T-helper 2 cell treated with Interferon-gamma antibody and Interleukin-4, amounts not matched to agents 5 μg/mL and 100 μg/mL, for 36 hours (primary cell): ENCODE data around the gene RCC2.
"Not testable (repeated sequence)": the region's sequence is repeated elsewhere in the genome, so short reads cannot be mapped to it uniquely, and the experiment has no call there.

ENCODE experiments used
- DNase-seq: peaks from one replicate; pipeline ENCODE4 v3.0.0; 2021; ENCODE audit warnings: low spot score
- H3K27ac Mint-ChIP-seq: one replicate; pipeline ENCODE4 v1.8.0; 2021; ENCODE audit warnings: mild to moderate bottlenecking, mixed read lengths
- H3K27me3 Mint-ChIP-seq: one replicate; pipeline ENCODE4 v1.8.0; 2021; ENCODE audit warnings: low read depth, mixed read lengths
- H3K36me3 Mint-ChIP-seq: one replicate; pipeline ENCODE4 v1.8.0; 2021; ENCODE audit warnings: low read depth, mixed read lengths
- H3K4me1 Mint-ChIP-seq: one replicate; pipeline ENCODE4 v1.8.0; 2021; ENCODE audit warnings: low read depth, mixed read lengths
- H3K4me3 Mint-ChIP-seq: one replicate; pipeline ENCODE4 v1.8.0; 2022; ENCODE audit warnings: mild to moderate bottlenecking, moderate library complexity, mixed read lengths
- H3K9me3 Mint-ChIP-seq: one replicate; pipeline ENCODE4 v1.8.0; 2021; ENCODE audit warnings: mixed read lengths

The RCC2 gene

DNA sequence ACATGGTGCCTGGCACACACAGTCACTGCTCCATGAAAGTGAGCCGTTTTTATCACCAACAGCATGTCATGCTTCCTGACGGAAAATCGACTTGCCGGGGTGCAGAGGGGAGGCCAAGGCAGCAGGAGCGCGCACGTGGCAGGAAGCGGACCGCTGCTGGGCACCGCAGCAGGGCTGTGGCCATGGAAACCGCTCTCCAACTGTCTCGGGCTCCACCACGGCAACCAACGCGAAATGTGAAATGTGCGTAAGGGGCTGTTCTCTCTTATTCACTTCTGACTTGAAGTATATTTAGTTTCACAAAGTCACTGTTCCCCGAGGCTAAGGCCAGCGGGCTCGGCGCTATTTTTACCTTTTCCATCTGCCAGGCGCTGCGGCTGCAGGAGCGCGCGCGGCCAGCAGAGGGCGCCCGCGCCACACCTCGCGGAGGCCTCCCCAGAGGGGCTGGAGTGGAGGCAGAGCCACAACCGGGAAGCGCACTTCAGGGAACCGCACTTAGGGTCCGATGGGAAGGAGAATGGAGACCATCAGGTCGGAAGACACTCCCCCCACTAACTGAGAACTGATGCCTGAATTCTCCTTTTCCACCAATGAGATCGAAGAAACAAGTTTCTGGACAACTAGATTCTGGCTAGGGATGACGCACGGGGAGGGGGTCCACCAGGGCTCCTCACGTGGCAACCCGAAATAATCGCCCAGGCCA, 19.7 kb downstream of the RCC2 start:
- no peak overlapping the region for H3K27ac Mint-ChIP-seq
- peaks cover 5% of the 10 kb centered on the region for H3K4me1 Mint-ChIP-seq
- no peak overlapping the region for H3K4me3 Mint-ChIP-seq
- H3K36me3 Mint-ChIP-seq = peaks cover 64% of the 10 kb centered on the region
- DNase-seq = peak; percentile 41
- no peaks in the 10 kb centered on the region for H3K9me3 Mint-ChIP-seq
- no peaks in the 10 kb centered on the region for H3K27me3 Mint-ChIP-seq

DNA sequence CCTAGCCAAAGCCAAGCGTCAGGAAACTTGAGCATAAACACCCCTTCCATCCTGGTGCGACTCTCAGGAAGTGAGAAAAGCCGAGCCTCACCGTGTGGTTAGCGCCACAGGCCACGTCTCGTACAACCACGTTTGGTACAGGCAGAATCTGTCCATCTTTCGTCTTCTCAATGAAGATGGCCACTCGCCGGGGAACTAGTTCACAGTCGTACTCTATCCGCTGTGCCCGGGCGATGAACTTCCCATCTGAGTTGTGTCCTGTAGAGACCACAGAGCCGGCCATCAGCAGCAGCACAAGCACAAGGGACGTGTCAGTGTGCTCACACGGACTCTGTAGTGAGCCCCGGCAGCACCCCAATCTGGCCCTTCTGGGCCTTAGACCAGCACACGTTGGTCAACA, 23.1 kb downstream of the RCC2 start:
- no peaks in the 10 kb centered on the region for H3K27me3 Mint-ChIP-seq
- peaks cover 61% of the 10 kb centered on the region for H3K36me3 Mint-ChIP-seq
- H3K9me3 Mint-ChIP-seq = no peaks in the 10 kb centered on the region
- no peak overlapping the region for H3K27ac Mint-ChIP-seq
- no peak for DNase-seq
- H3K4me3 Mint-ChIP-seq = no peak overlapping the region
- peaks cover 5% of the 10 kb centered on the region for H3K4me1 Mint-ChIP-seq

DNA sequence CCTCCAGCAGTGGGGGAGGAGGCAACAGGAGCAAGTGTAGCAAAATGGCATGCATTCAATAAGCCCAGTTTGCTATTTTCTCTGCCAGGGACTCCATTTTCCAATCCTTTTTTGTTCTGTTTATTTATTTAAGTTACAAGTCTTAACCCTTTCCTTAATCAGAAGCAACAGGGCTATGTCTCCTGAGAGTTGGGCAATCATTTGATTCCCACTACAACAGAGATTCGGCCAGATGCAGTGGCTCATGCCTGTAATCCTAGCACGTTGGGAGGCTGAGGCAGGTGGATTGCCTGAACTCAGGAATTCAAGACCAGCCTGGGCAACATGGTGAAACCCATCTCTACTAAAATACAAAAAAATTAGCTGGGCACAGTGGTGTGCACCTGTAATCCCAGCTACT, 25.5 kb downstream of the RCC2 start:
- H3K27ac Mint-ChIP-seq = no peak overlapping the region
- peaks cover 65% of the 10 kb centered on the region for H3K36me3 Mint-ChIP-seq

DNA sequence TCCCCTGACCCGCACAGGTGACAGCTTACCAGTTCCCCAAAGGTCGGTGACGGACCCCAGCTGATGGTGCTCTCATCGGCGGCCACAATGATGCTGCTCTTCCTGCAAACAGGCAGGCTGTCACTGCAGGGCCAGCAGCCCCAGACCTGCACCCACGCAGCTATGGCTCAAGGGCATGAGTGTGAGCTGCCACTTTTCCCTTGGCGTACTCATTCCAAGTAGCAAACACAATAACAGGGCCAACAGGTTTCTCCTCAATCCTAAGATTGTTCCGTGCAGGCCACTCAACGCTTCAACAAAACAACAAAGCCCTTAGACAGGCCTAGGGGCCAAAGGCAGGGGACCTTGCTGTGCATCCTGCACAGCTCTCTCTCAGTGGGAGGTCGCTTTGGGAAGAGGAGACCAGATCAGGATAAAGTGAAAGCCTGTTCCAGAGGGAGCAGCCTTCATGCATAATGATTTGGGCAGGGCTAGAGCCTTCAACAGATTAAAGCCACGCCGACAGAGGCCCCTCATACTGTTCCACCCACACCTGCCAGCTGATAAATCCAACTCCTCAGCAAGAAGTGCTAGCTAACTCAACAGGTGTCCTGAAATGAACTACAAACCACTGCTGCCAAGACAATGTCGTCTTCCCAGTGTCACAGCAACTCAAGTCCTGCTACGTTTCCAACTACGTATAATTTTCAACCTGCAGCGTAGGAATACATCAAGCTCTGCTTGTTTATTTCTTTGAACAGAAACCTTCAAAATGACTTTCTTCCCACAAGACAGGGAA, 27.2 kb downstream of the RCC2 start:
- H3K9me3 Mint-ChIP-seq = no peaks in the 10 kb centered on the region
- no peak overlapping the region for H3K4me3 Mint-ChIP-seq
- H3K27ac Mint-ChIP-seq = no peak overlapping the region
- H3K36me3 Mint-ChIP-seq = peaks cover 68% of the 10 kb centered on the region
- peaks cover 6% of the 10 kb centered on the region for H3K4me1 Mint-ChIP-seq
- DNase-seq = no peak
- no peaks in the 10 kb centered on the region for H3K27me3 Mint-ChIP-seq

More for the DNA sequence above, 25.5 kb downstream of the RCC2 start:
- H3K9me3 Mint-ChIP-seq = no peaks in the 10 kb centered on the region
- DNase-seq = no peak
- no peaks in the 10 kb centered on the region for H3K27me3 Mint-ChIP-seq
- H3K4me1 Mint-ChIP-seq = peaks cover 6% of the 10 kb centered on the region
- H3K4me3 Mint-ChIP-seq = no peak overlapping the region

DNA sequence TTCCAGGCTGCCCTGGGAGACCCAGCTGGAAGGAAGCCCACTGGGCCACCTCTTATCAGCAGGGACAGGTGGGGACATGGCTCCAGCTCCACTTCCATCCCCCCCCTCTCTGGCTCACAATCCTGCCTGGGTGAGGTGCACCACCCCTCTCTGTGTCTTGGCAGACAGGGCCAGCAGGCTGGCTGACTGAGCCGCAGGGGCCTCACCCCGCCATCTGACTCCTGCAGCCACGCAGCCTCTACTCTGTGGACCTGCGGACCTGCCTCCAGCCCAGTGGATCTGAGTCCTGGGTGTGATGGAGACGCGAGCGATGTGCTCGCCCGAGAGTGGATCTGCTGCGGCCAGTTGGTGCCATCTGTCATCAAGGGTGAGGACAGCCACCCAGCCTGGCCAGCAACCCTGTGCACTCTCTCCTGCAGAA, 30.1 kb downstream of the RCC2 start:
- no peaks in the 10 kb centered on the region for H3K27me3 Mint-ChIP-seq
- DNase-seq = no peak
- peaks cover 3% of the 10 kb centered on the region for H3K4me1 Mint-ChIP-seq
- no peaks in the 10 kb centered on the region for H3K9me3 Mint-ChIP-seq
- H3K27ac Mint-ChIP-seq = no peak overlapping the region
- H3K36me3 Mint-ChIP-seq = peaks cover 57% of the 10 kb centered on the region
- no peak overlapping the region for H3K4me3 Mint-ChIP-seq

DNA sequence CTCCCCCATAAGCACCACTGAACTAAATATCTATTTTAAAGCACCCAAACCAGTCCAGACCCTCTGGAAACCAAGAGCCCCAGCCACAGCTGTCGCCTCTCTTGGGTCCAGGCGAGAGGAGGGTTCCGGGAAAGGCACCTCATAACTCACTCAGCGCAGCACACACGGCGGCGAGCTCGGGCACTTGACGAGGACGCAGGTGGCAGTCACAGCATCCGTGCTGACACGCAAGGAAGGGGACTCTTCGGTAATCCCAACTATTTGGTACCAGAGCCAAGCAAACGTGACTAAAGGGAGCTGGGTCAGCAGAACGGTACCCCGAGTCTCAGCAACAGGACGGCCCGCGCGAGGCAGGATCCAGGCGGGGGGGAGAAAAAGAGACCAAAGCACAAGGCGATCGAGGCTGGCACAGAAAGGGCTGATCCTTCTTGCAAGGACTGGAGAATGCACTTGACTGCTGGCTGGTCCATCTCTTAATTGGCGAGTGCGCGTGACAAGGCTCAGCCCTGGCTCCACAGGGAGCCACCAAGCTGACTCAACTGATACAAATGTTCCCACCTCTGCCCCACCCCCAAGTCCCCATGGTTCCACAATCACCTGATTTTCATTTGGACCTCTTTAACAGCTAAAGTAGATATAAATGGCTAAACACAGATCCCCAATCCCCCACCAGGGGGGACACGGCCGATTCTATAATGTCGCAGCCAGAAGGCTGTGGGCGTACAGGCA, 31.5 kb downstream of the RCC2 start:
- H3K27me3 Mint-ChIP-seq, H3K4me1 Mint-ChIP-seq, H3K9me3 Mint-ChIP-seq, H3K4me3 Mint-ChIP-seq, DNase-seq, H3K27ac Mint-ChIP-seq: not testable (repeated sequence)
- H3K36me3 Mint-ChIP-seq = peaks cover 51% of the 10 kb centered on the region

DNA sequence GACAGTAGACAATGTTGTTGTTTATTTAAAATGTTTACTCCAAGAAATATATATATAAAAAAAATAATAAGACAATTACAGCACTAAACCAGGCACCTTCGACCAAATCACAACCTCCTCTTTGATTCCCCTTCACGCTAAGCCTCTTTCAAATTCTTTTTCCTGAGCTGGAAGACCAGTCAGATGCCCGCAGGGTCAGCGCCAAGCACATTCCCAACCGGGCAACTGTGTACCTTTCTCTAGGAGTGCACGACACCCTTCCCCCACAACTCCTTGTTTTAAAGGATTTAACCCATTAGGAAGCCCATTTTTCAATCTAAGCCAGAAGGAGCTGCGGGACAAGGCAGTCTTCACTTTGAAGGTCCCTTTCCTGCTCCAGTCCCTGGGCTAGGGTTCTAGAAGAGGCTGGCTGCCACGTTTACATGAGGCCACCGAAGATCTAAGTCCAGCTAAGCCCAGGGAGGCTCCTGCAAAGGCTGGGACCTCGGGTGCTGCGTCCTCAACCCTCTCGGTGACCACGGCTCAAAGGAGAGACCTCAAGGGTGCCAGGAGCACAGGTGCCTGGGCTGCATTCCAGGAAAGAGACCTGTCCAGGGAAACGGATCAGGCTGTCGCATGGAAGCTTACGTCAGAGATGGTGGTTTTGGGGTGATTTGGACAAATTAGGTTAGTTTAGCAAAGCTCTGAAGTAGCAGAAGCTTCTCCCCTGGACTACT, 32.6 kb downstream of the RCC2 start:
- H3K4me3 Mint-ChIP-seq, H3K27ac Mint-ChIP-seq, H3K9me3 Mint-ChIP-seq, H3K4me1 Mint-ChIP-seq, H3K27me3 Mint-ChIP-seq, DNase-seq: not testable (repeated sequence)
- H3K36me3 Mint-ChIP-seq = peaks cover 43% of the 10 kb centered on the region

DNA sequence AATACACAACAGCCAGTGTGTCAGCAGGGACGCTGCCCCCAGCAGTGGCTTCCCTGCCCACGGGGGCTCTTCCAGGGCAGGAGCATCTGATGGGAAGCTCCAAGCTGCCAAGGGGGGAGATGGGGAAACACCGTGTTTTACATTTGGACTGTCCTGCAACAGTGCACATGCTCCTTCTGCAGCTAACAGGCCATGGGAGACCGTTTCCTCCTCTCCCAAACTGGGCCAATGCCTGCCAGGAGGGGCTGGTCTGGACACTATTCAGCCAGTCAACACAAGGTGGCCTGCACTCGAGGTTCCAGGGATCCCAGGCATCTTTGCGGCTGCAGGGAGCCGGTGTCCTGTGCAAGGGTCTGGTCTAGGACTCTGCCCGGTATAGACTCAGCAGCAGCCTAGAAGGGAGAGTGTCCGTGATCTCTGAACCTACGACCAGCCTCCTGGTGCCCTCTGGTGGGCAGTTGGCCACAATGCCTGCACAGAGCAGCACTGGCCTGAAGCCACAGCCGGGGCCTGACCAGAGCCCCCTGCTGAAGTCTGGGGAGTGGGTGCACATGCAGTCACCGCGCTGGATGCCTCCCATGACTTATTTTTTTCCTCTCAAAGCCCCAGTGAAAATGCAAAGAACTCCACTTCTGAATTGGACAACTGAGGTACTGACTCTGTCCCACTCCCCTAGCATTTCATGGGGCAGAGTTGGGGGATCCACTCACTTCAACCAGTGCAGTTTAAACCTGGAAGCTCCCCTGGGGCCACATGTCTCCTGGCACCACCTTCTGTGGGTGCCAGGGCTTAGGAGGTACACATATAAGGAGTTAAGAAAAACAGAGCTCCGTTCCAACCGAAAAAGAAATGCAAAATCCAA, 33.3 kb downstream of the RCC2 start:
- Mint-ChIP-seq H3K27ac (no peak overlapping the region), H3K27me3 (no peaks in the 10 kb centered on the region), H3K4me1 (peaks cover 3% of the 10 kb centered on the region), H3K9me3 (no peaks in the 10 kb centered on the region), H3K4me3 (no peak overlapping the region), H3K36me3 (peaks cover 36% of the 10 kb centered on the region)
- DNase-seq = peak; percentile 17

DNA sequence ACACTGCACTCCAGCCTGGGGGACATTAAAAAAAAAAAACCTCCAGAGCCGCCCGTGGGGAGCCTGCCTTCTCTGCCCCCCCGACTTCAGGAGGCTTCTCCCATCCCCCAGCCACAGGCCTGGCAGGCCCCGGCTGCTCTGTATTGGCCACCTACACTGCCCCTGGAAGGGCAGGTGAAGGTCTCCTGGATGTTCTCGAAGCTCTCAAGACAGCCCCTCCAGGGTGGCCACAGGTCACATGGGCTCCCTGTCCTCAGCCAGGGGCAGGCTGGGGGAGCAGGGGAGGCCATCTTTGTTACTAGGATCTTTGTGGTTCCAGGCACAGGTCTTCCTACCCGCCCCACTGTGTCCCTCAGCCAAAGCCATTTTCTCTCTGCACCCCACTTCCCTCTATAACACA, 34.7 kb downstream of the RCC2 start:
- Mint-ChIP-seq H3K27ac (no peak overlapping the region), H3K27me3 (no peaks in the 10 kb centered on the region), H3K4me3 (no peak overlapping the region), H3K36me3 (peaks cover 25% of the 10 kb centered on the region), H3K9me3 (no peaks in the 10 kb centered on the region), H3K4me1 (no peaks in the 10 kb centered on the region)
- DNase-seq = no peak

DNA sequence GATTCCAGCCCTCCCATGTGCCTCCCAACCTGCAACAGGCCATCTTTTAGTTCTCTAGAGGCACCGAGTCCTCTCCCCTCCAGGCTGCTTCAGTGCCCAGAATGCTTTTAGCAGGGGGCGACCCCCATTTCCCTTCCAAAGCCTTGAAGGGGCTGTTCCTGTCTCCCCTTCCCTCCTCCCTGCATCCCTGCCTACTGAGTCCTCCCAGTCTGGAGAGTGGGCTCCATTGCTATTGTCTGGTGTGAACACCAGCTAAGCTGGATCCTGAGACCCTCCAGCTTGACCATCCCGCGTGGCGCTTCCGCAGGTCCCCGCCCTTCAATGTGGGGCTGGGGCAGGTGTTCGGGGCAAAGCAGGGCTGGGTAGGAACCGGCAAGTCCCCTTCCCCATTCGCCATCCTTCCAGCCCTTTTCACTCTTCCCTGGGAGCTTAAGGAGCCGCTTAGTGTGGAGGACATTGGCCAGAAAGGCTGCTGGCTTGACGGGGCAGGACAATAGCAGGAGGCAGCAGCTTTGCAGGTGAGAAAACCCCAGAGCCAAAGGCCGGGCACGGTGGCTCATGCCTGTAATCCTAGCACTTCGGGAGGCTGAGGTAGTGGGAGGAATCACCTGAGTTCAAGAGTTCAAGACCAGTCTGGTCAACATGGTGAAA, 35.3 kb downstream of the RCC2 start:
- Mint-ChIP-seq H3K27ac (no peak overlapping the region), H3K4me3 (no peak overlapping the region), H3K27me3 (no peaks in the 10 kb centered on the region), H3K4me1 (no peaks in the 10 kb centered on the region), H3K9me3 (no peaks in the 10 kb centered on the region), H3K36me3 (peaks cover 20% of the 10 kb centered on the region)
- DNase-seq = no peak

DNA sequence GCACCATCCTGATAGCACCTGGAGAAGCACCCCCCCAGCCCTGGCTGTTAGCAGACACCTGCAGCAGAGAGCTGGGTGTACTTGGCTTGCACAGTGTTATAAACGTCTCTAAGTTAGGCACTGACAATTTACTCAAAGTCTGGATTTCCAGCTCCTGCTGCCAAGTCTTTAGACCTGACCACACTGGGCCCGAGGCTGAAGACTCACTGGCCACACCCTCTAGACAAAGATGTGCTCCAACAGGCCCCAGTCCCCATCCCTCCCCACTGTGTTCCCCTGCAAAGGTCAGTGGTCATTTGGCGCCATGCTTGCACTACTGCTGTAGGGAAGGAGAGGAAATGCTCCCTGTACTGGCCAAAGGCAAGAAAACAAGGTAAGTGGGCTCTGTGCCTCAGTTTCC, 36.4 kb downstream of the RCC2 start:
- H3K27me3 Mint-ChIP-seq = no peaks in the 10 kb centered on the region
- H3K27ac Mint-ChIP-seq = no peak overlapping the region
- no peak for DNase-seq
- H3K36me3 Mint-ChIP-seq = peaks cover 14% of the 10 kb centered on the region
- no peaks in the 10 kb centered on the region for H3K9me3 Mint-ChIP-seq
- no peak overlapping the region for H3K4me3 Mint-ChIP-seq
- no peaks in the 10 kb centered on the region for H3K4me1 Mint-ChIP-seq

DNA sequence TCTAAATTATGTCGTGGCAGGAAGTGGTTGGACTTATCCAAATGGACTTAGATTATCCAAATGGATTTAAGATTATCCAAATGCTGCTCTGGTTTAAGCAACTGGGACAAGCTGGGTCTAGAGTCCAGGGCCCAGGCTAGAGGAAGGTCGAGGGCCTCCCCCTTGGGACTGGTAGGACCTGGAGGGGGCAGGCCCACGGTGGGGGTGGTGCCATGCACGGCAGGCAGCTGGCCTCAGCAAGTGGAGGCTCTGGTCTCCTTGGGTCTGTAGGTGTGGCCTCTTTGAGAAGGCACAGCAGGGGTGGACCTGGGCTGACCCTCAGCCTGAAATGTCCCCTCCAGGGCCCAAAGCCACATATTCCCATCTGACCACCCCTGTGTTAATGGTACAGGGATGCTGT, 37.6 kb downstream of the RCC2 start:
- H3K4me3 Mint-ChIP-seq = no peak overlapping the region
- no peak overlapping the region for H3K27ac Mint-ChIP-seq
- H3K4me1 Mint-ChIP-seq = no peaks in the 10 kb centered on the region
- peaks cover 2% of the 10 kb centered on the region for H3K36me3 Mint-ChIP-seq
- H3K9me3 Mint-ChIP-seq = no peaks in the 10 kb centered on the region
- H3K27me3 Mint-ChIP-seq = no peaks in the 10 kb centered on the region
- no peak for DNase-seq
